Subcutaneous adipose tissue (tissue), 4 donors: Measurements from ENCODE around the gene FGF19. TPM values are rescaled to one million over a fixed set of nuclear protein-coding genes. Genes with fewer than 3 reads are reported as not detected.

Experiments
- total RNA-seq, 4 donors: library from RNA; depleted of rRNA; stranded (reverse); fragments of >200 nt; gene quantifications; one replicate each; pipeline ENCODE4 v1.1.0, GENCODE V29; 2016
- TF ChIP-seq, protein P1 (sequence below): fragments of 450-650 bp; IDR thresholded peaks from one replicate; pipeline ENCODE4 v1.5.1; 2016; ENCODE audit warnings: low read depth, mild to moderate bottlenecking, control low read depth, antibody characterized with exemption, moderate library complexity

FGF19 gene
- total RNA-seq, 4 donors from 2014 or later = not detected

DNA sequence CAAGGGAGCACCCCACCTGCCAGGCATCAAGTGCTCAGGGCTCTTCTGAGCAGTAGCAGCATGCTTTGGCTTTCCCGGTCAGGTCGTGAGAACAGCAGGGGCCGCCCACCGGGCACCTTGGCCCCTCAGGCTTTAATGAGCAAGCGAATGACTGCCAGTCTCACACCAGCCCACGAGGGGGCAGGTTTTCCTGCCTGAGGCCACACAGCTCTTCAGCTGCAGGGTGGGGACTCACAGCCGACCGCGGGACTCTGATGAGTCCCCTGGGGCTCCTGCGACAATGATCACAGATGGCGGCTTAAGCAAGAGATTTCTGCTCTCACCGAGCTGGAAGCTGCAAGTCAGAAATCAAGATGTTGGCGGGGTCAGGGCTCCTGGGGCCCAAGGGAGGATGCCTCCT is 14.3 kb upstream of the FGF19 start:
- TF ChIP-seq, protein P1, sequence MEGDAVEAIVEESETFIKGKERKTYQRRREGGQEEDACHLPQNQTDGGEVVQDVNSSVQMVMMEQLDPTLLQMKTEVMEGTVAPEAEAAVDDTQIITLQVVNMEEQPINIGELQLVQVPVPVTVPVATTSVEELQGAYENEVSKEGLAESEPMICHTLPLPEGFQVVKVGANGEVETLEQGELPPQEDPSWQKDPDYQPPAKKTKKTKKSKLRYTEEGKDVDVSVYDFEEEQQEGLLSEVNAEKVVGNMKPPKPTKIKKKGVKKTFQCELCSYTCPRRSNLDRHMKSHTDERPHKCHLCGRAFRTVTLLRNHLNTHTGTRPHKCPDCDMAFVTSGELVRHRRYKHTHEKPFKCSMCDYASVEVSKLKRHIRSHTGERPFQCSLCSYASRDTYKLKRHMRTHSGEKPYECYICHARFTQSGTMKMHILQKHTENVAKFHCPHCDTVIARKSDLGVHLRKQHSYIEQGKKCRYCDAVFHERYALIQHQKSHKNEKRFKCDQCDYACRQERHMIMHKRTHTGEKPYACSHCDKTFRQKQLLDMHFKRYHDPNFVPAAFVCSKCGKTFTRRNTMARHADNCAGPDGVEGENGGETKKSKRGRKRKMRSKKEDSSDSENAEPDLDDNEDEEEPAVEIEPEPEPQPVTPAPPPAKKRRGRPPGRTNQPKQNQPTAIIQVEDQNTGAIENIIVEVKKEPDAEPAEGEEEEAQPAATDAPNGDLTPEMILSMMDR = no peak

DNA sequence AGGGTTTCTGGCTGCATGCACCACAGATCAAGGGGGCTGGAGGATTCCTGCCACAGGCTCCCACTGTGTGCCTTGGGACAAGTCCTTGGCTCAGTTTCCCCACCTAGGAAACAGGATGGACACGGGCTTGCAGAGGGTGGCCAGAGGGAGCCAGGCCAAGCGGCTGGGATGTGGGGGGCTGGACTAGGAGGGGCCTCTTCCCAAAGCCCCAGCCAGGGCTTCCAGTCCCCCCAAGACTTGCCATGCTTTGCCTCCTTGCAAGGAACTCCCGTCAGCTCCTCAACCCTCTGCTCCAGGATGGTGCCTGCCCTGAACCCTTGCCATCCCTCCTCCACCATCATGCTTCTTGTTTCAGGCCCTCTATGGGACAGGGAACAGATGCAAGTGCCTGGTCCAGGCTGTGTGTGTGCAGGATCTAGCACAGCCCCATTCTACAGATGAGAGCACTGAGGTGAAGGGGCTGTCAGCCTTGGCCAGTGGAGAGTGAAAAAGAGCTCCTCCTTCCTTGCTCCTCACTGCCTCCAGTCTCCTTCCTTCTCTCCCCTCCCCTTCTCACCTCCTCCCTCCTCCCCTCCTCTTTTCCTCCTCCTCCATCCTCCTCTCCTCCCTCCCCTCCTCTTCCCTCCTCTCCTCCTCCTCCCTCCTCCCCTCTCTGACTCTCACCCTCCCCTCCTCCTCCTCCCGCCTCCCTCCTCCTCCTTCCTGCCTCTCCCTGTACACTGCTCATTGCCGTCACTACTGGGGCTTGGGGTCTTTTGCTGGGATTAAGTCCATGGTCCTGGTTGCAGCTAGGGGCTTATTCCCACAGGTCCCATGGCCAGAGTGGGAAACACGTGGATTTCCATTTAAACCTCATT is 13.3 kb upstream of the FGF19 start:
- TF ChIP-seq, protein P1 = no peak

DNA sequence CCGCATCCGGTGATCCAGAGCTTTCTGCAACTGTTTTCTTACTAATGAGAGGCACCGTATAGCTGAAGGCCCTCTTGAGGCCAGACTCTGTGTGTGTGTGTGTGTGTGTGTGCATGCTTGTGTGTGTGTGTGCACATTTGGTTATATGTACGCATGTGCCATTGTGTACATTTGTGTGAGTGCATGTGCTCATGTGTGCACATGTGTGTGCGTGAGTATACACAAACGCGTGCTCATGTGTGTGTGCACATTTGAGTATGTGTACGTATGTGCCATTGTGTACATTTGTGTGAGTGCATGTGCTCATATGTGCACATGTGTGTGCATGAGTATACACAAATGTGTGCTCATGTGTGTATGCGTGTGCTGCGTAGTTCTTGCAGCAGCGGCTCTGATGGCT is 12.3 kb upstream of the FGF19 start:
- TF ChIP-seq, protein P1 = no peak

DNA sequence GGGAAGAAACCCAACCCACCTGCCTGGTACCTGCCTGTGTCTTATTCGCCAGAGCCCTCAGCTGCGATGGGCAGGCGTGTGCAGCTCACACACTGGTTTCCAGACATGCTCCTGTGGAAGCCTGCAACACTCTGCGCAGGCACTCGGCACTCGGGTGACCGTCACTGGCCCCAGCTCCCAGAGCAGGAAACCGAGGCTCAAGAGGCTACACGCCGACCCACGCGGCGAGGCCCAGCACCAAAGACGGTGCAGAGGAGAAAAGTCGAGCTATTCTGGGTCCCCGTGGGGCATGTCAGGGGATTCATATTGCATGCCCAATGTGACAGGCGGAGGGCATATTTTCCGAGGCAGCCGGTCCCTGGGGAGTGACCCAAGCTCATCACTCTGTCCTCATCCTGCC is 11.6 kb upstream of the FGF19 start:
- TF ChIP-seq, protein P1 = no peak

GRCh38 chr11:69711822-69712801 is 8.3 kb upstream of the FGF19 start:
- TF ChIP-seq, protein P1 = no peak

DNA sequence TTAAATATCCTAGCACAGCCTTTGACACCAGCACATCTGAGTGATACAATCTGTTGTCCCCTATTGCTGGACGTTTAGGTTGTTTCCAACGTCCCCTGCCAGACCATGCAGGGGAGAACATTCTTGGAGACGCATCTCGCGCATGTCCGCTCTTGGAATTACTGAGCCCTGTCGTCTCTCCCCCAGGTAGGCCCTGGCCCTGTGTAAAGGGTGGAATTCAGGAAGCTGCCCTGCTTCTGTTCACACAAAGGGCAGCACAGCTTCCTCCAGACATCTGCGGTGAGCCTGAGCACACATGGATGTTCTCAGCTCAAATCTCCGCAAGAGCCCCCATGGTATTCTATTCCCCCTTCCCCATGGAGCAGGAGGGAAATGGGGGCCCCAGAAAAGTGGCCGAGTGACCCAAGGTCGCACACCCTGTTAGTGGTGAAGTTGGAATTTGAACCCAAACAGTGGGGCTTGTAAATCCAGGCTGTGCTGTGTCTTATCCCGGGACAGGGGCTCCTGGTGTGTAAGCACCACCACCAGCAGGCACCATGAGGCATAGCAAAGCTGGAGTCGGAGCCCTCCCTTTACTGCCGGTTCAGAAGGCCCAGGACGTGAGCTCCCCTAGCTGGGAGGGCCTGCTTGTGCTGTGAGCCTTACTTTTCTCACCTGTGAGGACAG is 5.0 kb upstream of the FGF19 start:
- TF ChIP-seq, protein P1 = no peak
